Heart right ventricle (tissue), 16 donors: ENCODE measurements around the gene MAU2. TPM values are rescaled to one million over a fixed set of nuclear protein-coding genes. Genes with fewer than 3 reads are reported as not detected.

Source experiments
- ATAC-seq, 8 donors: fragments of 200-7000 bp; cut with Tn5 transposase; one replicate each; pipeline ENCODE4 v1.9.1; 2020; ENCODE audit warnings: mild to moderate bottlenecking in 8 of 8, moderate library complexity in 8 of 8, moderate number of reproducible peaks in 1 of 8
- DNase-seq, 2 donors: peaks; one replicate each; pipeline ENCODE4 v3.0.0-alpha.2; 2020
- H3K27ac ChIP-seq, 10 donors: fragments of 200-600 bp; sonication (generic) in 2 of 10; one replicate each; pipeline versions ENCODE4 v1.5.0 to v1.8.0; 2020 to 2022; ENCODE audit warnings: mild to moderate bottlenecking in 3 of 10
- H3K27me3 ChIP-seq, 7 donors: fragments of 200-600 bp; one replicate each; pipeline ENCODE4 v1.8.0; 2021 to 2022; ENCODE audit warnings: mild to moderate bottlenecking in 2 of 7
- H3K36me3 ChIP-seq, 9 donors: fragments of 200-600 bp; sonication (generic) in 1 of 9; one replicate each; pipeline versions ENCODE4 v1.5.0 to v1.8.0; 2020 to 2022; ENCODE audit warnings: mild to moderate bottlenecking in 2 of 9
- H3K4me1 ChIP-seq, 9 donors: fragments of 200-600 bp; sonication (generic) in 1 of 9; one replicate each; pipeline versions ENCODE4 v1.5.0 to v1.8.0; 2020 to 2022; ENCODE audit warnings: mild to moderate bottlenecking in 4 of 9
- H3K4me3 ChIP-seq, 10 donors: fragments of 200-600 bp; sonication (generic) in 2 of 10; one replicate each; pipeline versions ENCODE4 v1.5.0 to v1.8.0; 2020 to 2022; ENCODE audit warnings: mild to moderate bottlenecking in 7 of 10, moderate library complexity in 2 of 10
- H3K9me3 ChIP-seq, 11 donors: fragments of 200-600 bp in 10 of 11; sonication (generic) in 2 of 11; one replicate each; pipeline versions ENCODE4 v1.5.0 to v1.8.0; 2013 to 2022; ENCODE audit warnings: mild to moderate bottlenecking in 2 of 11, control low read depth in 1 of 11, moderate library complexity in 1 of 11
- WGBS, 2 donors: extraction: QIAGEN DNeasy Blood & Tissue Kit; methylation state at CpG; one replicate each; pipeline ENCODE4 v1.1.7; 2013; ENCODE audit warnings: inconsistent platforms in 1 of 2; 5-methylcytosine and 5-hydroxymethylcytosine counted together
- intact Hi-C, 10 donors: fragments of 100-400 bp; cut with DNase I; formaldehyde crosslinking; loops; one replicate each; pipeline versions ENCODE4 v1.11.1 to v1.14.2; 2022
- polyA plus RNA-seq, 2 donors: library from polyadenylated mRNA; stranded (reverse); fragments of 200-250 nt; gene quantifications; one replicate each; pipeline ENCODE4 v1.2.3, GENCODE V29; 2013
- total RNA-seq, 10 donors: library from RNA; stranded (reverse); fragmentation: NEBNext Ultra II Directional in 3 of 10; extraction: Animal tissue kit (Norgen Biotek cat#: 25700) in 3 of 10; gene quantifications; one replicate each; pipeline versions ENCODE4 v1.2.1 to v1.2.4, GENCODE V29; 2021 to 2023
- TF ChIP-seq, protein P1 (sequence below), 9 donors: fragments of 200-600 bp; sonication (generic) in 2 of 9; IDR thresholded peaks; one replicate each; pipeline versions ENCODE4 v1.5.0 to v1.8.0; 2021 to 2022; ENCODE audit warnings: antibody characterized with exemption in 9 of 9, mild to moderate bottlenecking in 5 of 9, moderate library complexity in 1 of 9
- donor health status: Arrhythmogenic right ventricular cardiomyopathy.
- donor health status: ischemic (EF 13 %, LVEDD 7.1; RV severe dilation, severe dysfunction).
- donor health status: healthy with polysubstance abuse.
- donor health status: DM: no; HTN: yes; CAD: no.
- donor health status: DM: no; HTN: no; CAD: no.
- donor health status: ischemic (EF 25% LVEDD 6.9; RV normal size, moderate dysfunction).
- donor health status: ischemic (EF 25% LVEDD 5.7; RV mildly dilated, moderate dysfunction).
- donor health status: healthy.
- donor health status: DM: yes; HTN: yes; CAD: no.
- donor health status: Ischemic cardiomyopathy.
- donor health status: ischemic (EF 35%, LVEDD 5.7; RV mildly dilated, moderate dysfunction).
- donor health status: nonischemic (EF 11% LVEDD 7.7; RV severe dilation, severe dysfunction).
- donor health status: DM: yes; HTN: yes; CAD: no.
- donor health status: PGD.
- donor health status: ischemic (EF 29% LVEDD 5.4; RV normal size, mild dysfunction).
- donor health status: nonischemic (EF 23%, LVEDD 6.1; RV moderate dilation, normal function).

MAU2 gene
- total and polyA plus RNA-seq, 12 donors = 11.2 to 48.6 (median 36.7) TPM

DNA sequence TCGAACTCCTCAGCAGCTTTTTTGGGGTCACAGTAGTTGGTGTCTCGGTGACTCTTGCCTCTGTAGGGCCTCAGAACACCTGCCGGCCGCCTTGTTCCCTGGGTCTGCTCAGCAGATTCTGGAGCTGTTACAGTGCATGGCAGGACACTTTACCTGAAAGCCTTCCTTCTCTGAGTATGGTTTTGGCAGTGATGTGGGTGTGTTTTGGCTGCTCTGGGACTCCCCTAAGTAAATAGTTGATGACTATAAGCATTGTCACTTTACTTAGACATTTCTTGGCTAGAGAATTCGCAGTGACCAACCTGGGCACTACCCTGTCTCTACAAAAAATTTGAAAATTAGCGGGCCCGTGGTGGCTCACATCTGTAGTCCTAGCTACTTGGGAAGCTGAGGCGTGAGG is 7.0 kb downstream of the MAU2 start:
- ATAC-seq = no peak
- Histone ChIP-seq H3K4me1 (peaks cover 5 to 37% (median 30%) of the 10 kb centered on the region in 9 donors), H3K27ac (no peak overlapping the region), H3K27me3 (no peaks in the 10 kb centered on the region), H3K9me3 (no peaks in the 10 kb centered on the region), H3K4me3 (no peak overlapping the region), H3K36me3 (peaks cover 0 to 100% (median 30%) of the 10 kb centered on the region in 9 donors)
- WGBS, 2 donors = 95 to 96% methylated on average over 8 of the region's 8 CpGs
- no peak for DNase-seq
- intact Hi-C loops = loop anchor here in 1 of 10 donors (10.0 kb wide), 1 partner anchor 133 kb away; the partner anchor contains the start of genes BORCS8 and RFXANK
- TF ChIP-seq, protein P1, sequence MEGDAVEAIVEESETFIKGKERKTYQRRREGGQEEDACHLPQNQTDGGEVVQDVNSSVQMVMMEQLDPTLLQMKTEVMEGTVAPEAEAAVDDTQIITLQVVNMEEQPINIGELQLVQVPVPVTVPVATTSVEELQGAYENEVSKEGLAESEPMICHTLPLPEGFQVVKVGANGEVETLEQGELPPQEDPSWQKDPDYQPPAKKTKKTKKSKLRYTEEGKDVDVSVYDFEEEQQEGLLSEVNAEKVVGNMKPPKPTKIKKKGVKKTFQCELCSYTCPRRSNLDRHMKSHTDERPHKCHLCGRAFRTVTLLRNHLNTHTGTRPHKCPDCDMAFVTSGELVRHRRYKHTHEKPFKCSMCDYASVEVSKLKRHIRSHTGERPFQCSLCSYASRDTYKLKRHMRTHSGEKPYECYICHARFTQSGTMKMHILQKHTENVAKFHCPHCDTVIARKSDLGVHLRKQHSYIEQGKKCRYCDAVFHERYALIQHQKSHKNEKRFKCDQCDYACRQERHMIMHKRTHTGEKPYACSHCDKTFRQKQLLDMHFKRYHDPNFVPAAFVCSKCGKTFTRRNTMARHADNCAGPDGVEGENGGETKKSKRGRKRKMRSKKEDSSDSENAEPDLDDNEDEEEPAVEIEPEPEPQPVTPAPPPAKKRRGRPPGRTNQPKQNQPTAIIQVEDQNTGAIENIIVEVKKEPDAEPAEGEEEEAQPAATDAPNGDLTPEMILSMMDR (IDR thresholded peaks at IDR 0.05) = no peak

DNA sequence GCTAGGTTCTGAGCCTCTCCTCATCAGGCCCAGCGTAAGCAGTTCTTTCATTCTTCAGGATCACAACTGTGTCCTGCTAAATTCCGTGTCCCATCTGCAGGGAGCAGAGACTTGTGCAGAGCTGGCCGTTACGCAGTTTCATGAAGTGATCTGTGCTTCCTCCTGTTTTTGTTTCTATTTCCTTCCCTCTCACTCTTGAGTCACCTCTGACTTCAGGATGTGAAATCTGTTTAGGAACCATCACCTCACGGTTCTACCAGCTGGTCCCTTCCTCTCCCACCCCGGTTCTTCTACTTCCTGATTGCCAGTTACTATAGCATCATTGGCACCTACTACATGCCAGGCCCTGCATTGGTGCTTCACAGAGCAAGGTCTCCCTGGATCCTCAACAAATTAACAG is 8.5 kb downstream of the MAU2 start:
- 52 to 54% methylated on average over 6 of the region's 6 CpGs for WGBS, 2 donors
- Histone ChIP-seq H3K9me3 (no peaks in the 10 kb centered on the region), H3K36me3 (peaks cover 0 to 100% (median 28%) of the 10 kb centered on the region in 9 donors), H3K27ac (peak overlapping the region in 1 of 10 donors; percentile 49), H3K4me3 (no peak overlapping the region), H3K27me3 (no peaks in the 10 kb centered on the region), H3K4me1 (peaks cover 0 to 25% (median 18%) of the 10 kb centered on the region in 9 donors)
- ATAC-seq (peak in 1 of 8 donors; percentile 7), DNase-seq (no peak)
- intact Hi-C loops = loop anchor here in 1 of 10 donors (10.0 kb wide), 1 partner anchor 134 kb away; the partner anchor contains the start of genes BORCS8 and RFXANK
- TF ChIP-seq, protein P1 (IDR thresholded peaks at IDR 0.05) = no peak

DNA sequence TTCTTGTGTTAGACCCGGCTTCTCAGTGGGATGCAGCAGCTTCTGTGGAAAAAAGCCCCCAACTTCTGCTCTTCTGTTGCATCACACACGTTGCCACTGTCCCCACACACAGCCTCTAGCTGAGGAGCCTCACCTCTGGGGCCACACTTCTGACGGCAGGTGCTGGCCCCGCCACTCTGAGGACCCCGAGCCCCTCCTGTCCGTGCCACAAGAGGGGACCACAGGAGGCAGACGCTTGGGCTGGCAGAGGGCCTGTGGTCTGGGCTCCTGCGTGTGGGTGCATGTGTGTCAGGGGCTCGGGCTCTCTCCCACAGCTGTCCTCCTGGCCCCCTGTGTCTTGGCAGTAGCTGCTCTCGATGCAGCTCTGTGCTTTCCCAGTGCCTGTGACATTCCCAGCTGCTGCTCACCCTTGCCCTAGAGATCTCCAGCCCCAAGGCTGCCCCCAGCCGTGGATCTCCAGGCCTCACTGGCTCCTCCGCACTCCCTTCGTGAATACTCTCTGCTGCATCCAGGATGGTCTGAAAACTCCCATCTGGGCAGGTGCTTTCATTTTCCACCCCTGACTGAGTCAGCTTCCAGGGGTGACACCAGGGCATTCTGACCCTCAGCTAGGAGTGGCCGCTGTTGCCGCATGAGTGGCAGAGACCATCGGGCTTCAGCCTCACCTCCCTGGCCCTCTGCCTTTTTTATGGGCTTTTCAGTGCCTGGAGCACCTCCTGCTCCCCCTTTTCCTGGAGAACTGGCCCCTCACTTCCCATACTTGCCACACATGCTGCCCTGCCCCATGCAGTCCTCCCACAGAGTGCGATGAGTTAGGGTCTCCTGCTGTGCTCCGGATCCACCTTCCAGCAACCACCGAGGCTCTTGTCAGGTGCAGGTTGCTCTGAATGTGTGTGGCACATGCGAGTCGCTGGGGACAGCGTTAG is 13.7 kb downstream of the MAU2 start:
- no peaks in the 10 kb centered on the region for H3K9me3 ChIP-seq
- 84 to 86% methylated on average over 22 of the region's 22 CpGs for WGBS, 2 donors
- peaks cover 0 to 3% (median 0%) of the 10 kb centered on the region in 9 donors for H3K4me1 ChIP-seq
- TF ChIP-seq, protein P1 (IDR thresholded peaks at IDR 0.05) = no peak
- H3K36me3 ChIP-seq = peaks cover 6 to 100% (median 49%) of the 10 kb centered on the region in 9 donors
- H3K27me3 ChIP-seq = no peaks in the 10 kb centered on the region
- peak in 2 of 8 donors; percentile 10 to 11 for ATAC-seq
- H3K4me3 ChIP-seq = no peak overlapping the region
- intact Hi-C loops = no loop called here
- H3K27ac ChIP-seq = no peak overlapping the region
- DNase-seq = no peak

DNA sequence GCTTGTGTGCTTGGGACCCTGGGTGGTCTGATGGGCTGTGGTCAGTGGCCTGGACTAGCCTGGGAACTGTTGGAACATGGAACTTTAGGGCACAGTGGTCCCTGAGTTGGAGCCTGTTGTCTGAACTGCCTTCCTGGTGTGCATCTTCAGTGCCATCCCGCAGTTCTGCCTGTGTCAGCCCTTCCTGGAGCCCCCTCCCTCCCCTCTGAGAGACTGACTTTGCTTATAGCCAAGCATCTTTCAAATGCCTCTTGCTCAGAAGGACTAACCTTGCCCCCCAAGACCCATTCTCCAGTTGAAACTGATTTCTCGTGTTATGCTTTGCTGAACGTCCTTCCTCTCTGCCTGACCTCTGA is 14.3 kb downstream of the MAU2 start:
- Histone ChIP-seq H3K36me3 (peaks cover 6 to 100% (median 49%) of the 10 kb centered on the region in 9 donors), H3K27me3 (no peaks in the 10 kb centered on the region), H3K27ac (no peak overlapping the region), H3K4me3 (no peak overlapping the region), H3K4me1 (no peaks in the 10 kb centered on the region), H3K9me3 (no peaks in the 10 kb centered on the region)
- intact Hi-C loops = no loop called here
- 75 to 86% methylated on average over 3 of the region's 3 CpGs for WGBS, 2 donors
- ATAC-seq = no peak
- TF ChIP-seq, protein P1 (IDR thresholded peaks at IDR 0.05) = no peak
- DNase-seq = no peak
